Measurements from ENCODE around the gene MAGI1.

The MAGI1 gene

GRCh38 chr3:65562447-65562846 is 476.3 kb downstream of the MAGI1 start:
- FAIRE-seq (no peak), DNase-seq (ENCODE audit: insufficient read length, low spot score) (no peak)
- TF ChIP-seq, protein P1, sequence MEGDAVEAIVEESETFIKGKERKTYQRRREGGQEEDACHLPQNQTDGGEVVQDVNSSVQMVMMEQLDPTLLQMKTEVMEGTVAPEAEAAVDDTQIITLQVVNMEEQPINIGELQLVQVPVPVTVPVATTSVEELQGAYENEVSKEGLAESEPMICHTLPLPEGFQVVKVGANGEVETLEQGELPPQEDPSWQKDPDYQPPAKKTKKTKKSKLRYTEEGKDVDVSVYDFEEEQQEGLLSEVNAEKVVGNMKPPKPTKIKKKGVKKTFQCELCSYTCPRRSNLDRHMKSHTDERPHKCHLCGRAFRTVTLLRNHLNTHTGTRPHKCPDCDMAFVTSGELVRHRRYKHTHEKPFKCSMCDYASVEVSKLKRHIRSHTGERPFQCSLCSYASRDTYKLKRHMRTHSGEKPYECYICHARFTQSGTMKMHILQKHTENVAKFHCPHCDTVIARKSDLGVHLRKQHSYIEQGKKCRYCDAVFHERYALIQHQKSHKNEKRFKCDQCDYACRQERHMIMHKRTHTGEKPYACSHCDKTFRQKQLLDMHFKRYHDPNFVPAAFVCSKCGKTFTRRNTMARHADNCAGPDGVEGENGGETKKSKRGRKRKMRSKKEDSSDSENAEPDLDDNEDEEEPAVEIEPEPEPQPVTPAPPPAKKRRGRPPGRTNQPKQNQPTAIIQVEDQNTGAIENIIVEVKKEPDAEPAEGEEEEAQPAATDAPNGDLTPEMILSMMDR (IDR thresholded peaks at IDR 0.05; ENCODE audit: insufficient read depth, missing control alignments): no peak

DNA sequence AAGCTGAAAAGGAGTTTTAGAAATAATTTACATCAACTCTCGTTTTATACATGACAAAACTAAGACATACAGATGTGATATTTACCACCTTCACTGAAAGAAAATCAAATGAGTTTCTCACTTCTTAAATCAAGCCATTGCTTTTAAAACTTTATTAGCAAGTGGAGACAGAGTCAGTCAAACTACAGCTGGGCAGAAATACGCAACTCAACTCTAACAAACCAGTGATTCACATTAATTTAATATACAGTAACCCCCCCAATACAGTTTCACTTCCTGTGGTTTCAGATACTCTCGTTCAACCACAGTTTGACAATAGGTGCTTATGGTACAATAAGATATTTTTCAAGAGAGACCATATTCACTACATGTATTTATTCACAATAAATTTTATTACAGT is 477.1 kb downstream of the MAGI1 start:
- DNase-seq (ENCODE audit: insufficient read length, low spot score) (no peak), FAIRE-seq (no peak)
- TF ChIP-seq, protein P1 (IDR thresholded peaks at IDR 0.05; ENCODE audit: insufficient read depth, missing control alignments): no peak

DNA sequence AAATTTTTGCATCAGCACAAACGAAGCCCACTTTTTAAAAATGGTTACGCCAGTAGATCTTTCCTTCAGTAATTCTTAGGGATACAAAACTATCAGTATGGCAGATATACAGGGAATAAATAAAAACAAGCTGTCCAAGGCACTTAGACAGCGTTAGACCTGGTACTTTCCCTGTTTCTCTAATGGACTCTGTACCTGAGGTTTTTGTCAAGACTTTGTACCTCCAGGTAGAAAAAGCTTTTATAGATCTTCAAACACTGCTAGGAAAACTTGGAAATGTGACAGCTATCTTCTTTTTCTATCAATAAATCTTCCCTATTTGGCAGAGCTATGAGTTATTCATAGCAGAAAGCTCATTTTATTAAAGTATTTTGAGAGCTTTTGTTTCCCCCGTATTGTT is 477.8 kb downstream of the MAGI1 start:
- FAIRE-seq: no peak
- TF ChIP-seq, protein P1 (IDR thresholded peaks at IDR 0.05; ENCODE audit: insufficient read depth, missing control alignments): no peak
- no peak for DNase-seq (ENCODE audit: insufficient read length, low spot score)

- TF ChIP-seq, protein P1 (IDR thresholded peaks at IDR 0.05; ENCODE audit: insufficient read depth, missing control alignments): no peak
- FAIRE-seq: no peak
- no peak for DNase-seq (ENCODE audit: insufficient read length, low spot score)
These were observed 478.6 kb downstream of the MAGI1 start for GRCh38 chr3:65560133-65560532.

- TF ChIP-seq, protein P1 (IDR thresholded peaks at IDR 0.05; ENCODE audit: insufficient read depth, missing control alignments): no peak
- FAIRE-seq (no peak), DNase-seq (ENCODE audit: insufficient read length, low spot score) (no peak)
These were observed 479.1 kb downstream of the MAGI1 start for GRCh38 chr3:65559643-65560042.

GRCh38 chr3:65558826-65559225 is 479.9 kb downstream of the MAGI1 start:
- DNase-seq (ENCODE audit: insufficient read length, low spot score): no peak
- TF ChIP-seq, protein P1 (IDR thresholded peaks at IDR 0.05; ENCODE audit: insufficient read depth, missing control alignments): no peak
- peak; percentile 41 for FAIRE-seq

- DNase-seq (ENCODE audit: insufficient read length, low spot score): no peak
- no peak for FAIRE-seq
- TF ChIP-seq, protein P1 (IDR thresholded peaks at IDR 0.05; ENCODE audit: insufficient read depth, missing control alignments): no peak
These were observed 480.7 kb downstream of the MAGI1 start for GRCh38 chr3:65557899-65558564.

Measured in D721Med (cell line).